Ovary (tissue), 3 donors: ENCODE measurements around the gene SCAMP4.

Source experiments
- EP300 ChIP-seq: sonication (generic); formaldehyde crosslinking; IDR thresholded peaks from one replicate; pipeline ENCODE4 v1.6.1; 2017; ENCODE audit warnings: antibody characterized with exemption
- POLR2A ChIP-seq: fragments of 450-650 bp; IDR thresholded peaks from one replicate; pipeline ENCODE4 v1.6.1; 2017; ENCODE audit warnings: antibody characterized with exemption, mild to moderate bottlenecking, moderate library complexity
- TF ChIP-seq, protein P1 (sequence below), 3 donors: fragments of 450-650 bp in 2 of 3; fragments of 200-600 bp in 1 of 3; IDR thresholded peaks; one replicate each; pipeline versions ENCODE4 v1.5.1 to v1.8.0; 2016 to 2022; ENCODE audit warnings: antibody characterized with exemption in 3 of 3, mild to moderate bottlenecking in 1 of 3
- donor health status: DM: no; HTN: no; CAD: no.

DNA sequence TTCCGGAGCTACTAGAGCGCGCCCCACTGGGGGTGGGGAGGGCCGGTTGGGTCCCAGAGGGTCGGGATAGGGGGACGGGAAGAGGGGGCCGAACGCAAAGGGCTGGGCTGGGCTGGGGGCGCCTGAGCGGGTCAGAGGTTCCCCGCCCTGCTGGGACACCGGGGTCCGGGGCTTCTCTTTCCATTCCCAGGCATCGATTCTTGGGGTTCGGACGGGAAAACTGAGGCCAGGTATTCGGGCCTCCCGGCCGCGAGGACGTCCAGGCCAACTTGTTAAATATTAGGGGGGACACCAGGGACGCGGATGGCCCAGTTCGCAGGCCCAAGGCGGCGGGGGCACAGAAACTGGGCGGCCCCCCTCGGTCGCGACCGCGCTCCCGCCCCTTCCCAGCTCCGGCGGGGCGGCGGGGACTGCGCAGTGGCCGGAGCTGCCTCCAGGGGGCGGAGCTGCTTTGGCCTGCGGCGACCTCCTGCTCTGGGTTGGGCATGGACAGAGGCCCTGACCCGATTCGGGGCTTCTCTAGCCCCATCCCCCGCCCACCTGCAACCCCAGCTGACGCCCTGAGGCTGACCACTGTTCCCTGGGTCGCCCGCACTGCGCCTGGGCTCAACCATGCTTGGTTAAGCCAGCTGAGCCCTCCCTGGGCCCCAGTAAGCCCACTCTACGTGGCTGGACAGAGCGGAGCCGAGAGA, 40.6 kb upstream of the SCAMP4 start:
- TF ChIP-seq, protein P1, sequence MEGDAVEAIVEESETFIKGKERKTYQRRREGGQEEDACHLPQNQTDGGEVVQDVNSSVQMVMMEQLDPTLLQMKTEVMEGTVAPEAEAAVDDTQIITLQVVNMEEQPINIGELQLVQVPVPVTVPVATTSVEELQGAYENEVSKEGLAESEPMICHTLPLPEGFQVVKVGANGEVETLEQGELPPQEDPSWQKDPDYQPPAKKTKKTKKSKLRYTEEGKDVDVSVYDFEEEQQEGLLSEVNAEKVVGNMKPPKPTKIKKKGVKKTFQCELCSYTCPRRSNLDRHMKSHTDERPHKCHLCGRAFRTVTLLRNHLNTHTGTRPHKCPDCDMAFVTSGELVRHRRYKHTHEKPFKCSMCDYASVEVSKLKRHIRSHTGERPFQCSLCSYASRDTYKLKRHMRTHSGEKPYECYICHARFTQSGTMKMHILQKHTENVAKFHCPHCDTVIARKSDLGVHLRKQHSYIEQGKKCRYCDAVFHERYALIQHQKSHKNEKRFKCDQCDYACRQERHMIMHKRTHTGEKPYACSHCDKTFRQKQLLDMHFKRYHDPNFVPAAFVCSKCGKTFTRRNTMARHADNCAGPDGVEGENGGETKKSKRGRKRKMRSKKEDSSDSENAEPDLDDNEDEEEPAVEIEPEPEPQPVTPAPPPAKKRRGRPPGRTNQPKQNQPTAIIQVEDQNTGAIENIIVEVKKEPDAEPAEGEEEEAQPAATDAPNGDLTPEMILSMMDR (IDR thresholded peaks at IDR 0.05) = peak; percentile 49 to 79 (median 77)
- TF ChIP-seq EP300 (no peak), POLR2A (peak; percentile 17)
